Aorta (tissue), 5 donors: Measurements from ENCODE around the gene DDAH2. TPM values are rescaled to one million over a fixed set of nuclear protein-coding genes. Genes with fewer than 3 reads are reported as not detected.

ENCODE experiments used
- ATAC-seq: fragments of 200-7000 bp; cut with Tn5 transposase; one replicate; pipeline ENCODE4 v1.9.1; 2022; ENCODE audit warnings: moderate library complexity; ENCODE audit not compliant: low FRiP score
- DNase-seq, 2 donors: peaks; one replicate each; pipeline ENCODE4 v3.0.0-alpha.2; 2020
- H3K27ac ChIP-seq, 2 donors: one replicate each; pipeline ENCODE4 v1.5.1; 2013; ENCODE audit warnings: low read length in 2 of 2, mild to moderate bottlenecking in 2 of 2, moderate library complexity in 2 of 2, control low read depth in 1 of 2, inconsistent platforms in 1 of 2, low read depth in 1 of 2
- H3K27me3 ChIP-seq, 2 donors: one replicate each; pipeline ENCODE4 v1.6.1; 2013; ENCODE audit warnings: control low read depth in 1 of 2, low read length in 1 of 2, mild to moderate bottlenecking in 1 of 2, moderate library complexity in 1 of 2; ENCODE audit not compliant: insufficient read depth in 2 of 2, control insufficient read depth in 1 of 2
- H3K36me3 ChIP-seq, 2 donors: one replicate each; pipeline ENCODE4 v1.6.1; 2013; ENCODE audit warnings: control low read depth in 1 of 2, low read length in 1 of 2, mild to moderate bottlenecking in 1 of 2; ENCODE audit not compliant: insufficient read depth in 2 of 2, control insufficient read depth in 1 of 2
- H3K4me1 ChIP-seq, 2 donors: one replicate each; pipeline ENCODE4 v1.6.1; 2013; ENCODE audit warnings: low read length in 2 of 2, control low read depth in 1 of 2, mild to moderate bottlenecking in 1 of 2, moderate library complexity in 1 of 2; ENCODE audit not compliant: insufficient read depth in 2 of 2, control insufficient read depth in 1 of 2
- H3K4me3 ChIP-seq, 2 donors: one replicate each; pipeline ENCODE4 v1.5.1; 2013; ENCODE audit warnings: low read length in 2 of 2, control low read depth in 1 of 2, mild to moderate bottlenecking in 1 of 2
- H3K9me3 ChIP-seq: one replicate; pipeline ENCODE4 v1.6.1; 2013; ENCODE audit warnings: mild to moderate bottlenecking, low read length; ENCODE audit not compliant: control insufficient read depth
- WGBS, 2 donors: extraction: QIAGEN DNeasy Blood & Tissue Kit; methylation state at CpG; one replicate each; pipeline ENCODE4 v1.1.7; 2013; 5-methylcytosine and 5-hydroxymethylcytosine counted together
- intact Hi-C, 2 donors: fragments of 100-400 bp; cut with DNase I; formaldehyde crosslinking; loops; one replicate each; pipeline versions ENCODE4 v1.14.2 to v1.15.0; 2022
- polyA plus RNA-seq, 2 donors: library from polyadenylated mRNA; stranded (reverse); fragments of 200-250 nt; gene quantifications; one replicate each; pipeline ENCODE4 v1.2.3, GENCODE V29; 2013
- total RNA-seq, 2 donors: library from RNA; stranded (reverse); fragmentation: NEBNext Ultra II Directional; extraction: Animal tissue kit (Norgen Biotek cat#: 25700); gene quantifications; one replicate each; pipeline ENCODE4 v1.2.1, GENCODE V29; 2021
- donor health status: healthy with polysubstance abuse.
- donor health status: Bipolar disorder and iron deficiency.
- donor health status: DM: no; HTN: no; CAD: no.
- donor health status: DM: no; HTN: no; CAD: no.
- donor health status: DM: yes; HTN: yes; CAD: no.

The DDAH2 gene
- total and polyA plus RNA-seq, 4 donors = 118 to 189 (median 127) TPM

GRCh38 chr6:31730631-31731086 is 1.6 kb upstream of the DDAH2 start:
- DNase-seq = no peak
- H3K27me3 ChIP-seq = no peaks in the 10 kb centered on the region
- H3K4me3 ChIP-seq = no peak overlapping the region
- peaks cover 2 to 3% of the 10 kb centered on the region in 2 donors for H3K36me3 ChIP-seq
- ATAC-seq = no peak
- no peaks in the 10 kb centered on the region for H3K4me1 ChIP-seq
- 90 to 93% methylated on average over 11 of the region's 11 CpGs for WGBS, 2 donors
- no peaks in the 10 kb centered on the region for H3K9me3 ChIP-seq
- peak overlapping the region in 1 of 2 donors; percentile 33 for H3K27ac ChIP-seq
- intact Hi-C loops = loop anchor here in 1 of 2 donors (2.0 to 5.0 kb wide), 2 partner anchors 104 to 447 kb away; partner anchors contain the start of genes AGPAT1 and RNF5

- H3K4me1 ChIP-seq = no peaks in the 10 kb centered on the region
- H3K27me3 ChIP-seq = no peaks in the 10 kb centered on the region
- ATAC-seq = peak; percentile 94
- peak overlapping the region; percentile 83 to 92 for H3K4me3 ChIP-seq
- peak overlapping the region; percentile 88 to 92 for H3K27ac ChIP-seq
- no peaks in the 10 kb centered on the region for H3K9me3 ChIP-seq
- 1% methylated on average over 39 to 46 of the region's 46 CpGs for WGBS, 2 donors
- H3K36me3 ChIP-seq = peaks cover 2 to 3% of the 10 kb centered on the region in 2 donors
- peak; percentile 95 to 97 for DNase-seq
- intact Hi-C loops = loop anchor here in 1 of 2 donors (1.0 to 5.0 kb wide), 5 partner anchors 49 to 447 kb away; partner anchors contain the start of genes AGPAT1, HSPA1B, LY6G5C and RNF5
These were observed 1.0 kb upstream of the DDAH2 start for GRCh38 chr6:31729979-31730630.

GRCh38 chr6:31729515-31729978 is 448 bp upstream of the DDAH2 start:
- H3K9me3 ChIP-seq = no peaks in the 10 kb centered on the region
- WGBS, 2 donors = 0 to 1% methylated on average over 29 of the region's 29 CpGs
- H3K36me3 ChIP-seq = peaks cover 2 to 3% of the 10 kb centered on the region in 2 donors
- ATAC-seq (peak; percentile 93), DNase-seq (peak; percentile 96 to 97)
- H3K4me1 ChIP-seq = no peaks in the 10 kb centered on the region
- H3K27me3 ChIP-seq = no peaks in the 10 kb centered on the region
- peak overlapping the region; percentile 83 to 92 for H3K4me3 ChIP-seq
- peak overlapping the region; percentile 88 to 94 for H3K27ac ChIP-seq
- intact Hi-C loops = loop anchor here in 1 of 2 donors (1.0 to 5.0 kb wide), 3 partner anchors 49 to 223 kb away; partner anchors contain the start of genes HSPA1B and LY6G5C

GRCh38 chr6:31727717-31728671 is 1.1 kb downstream of the DDAH2 start:
- Histone ChIP-seq H3K9me3 (no peaks in the 10 kb centered on the region), H3K27me3 (no peaks in the 10 kb centered on the region), H3K4me1 (no peaks in the 10 kb centered on the region), H3K27ac (peak overlapping the region in 1 of 2 donors; percentile 94), H3K36me3 (peaks cover 0 to 2% of the 10 kb centered on the region in 2 donors), H3K4me3 (peak overlapping the region; percentile 83 to 92)
- peak; percentile 59 to 80 for DNase-seq
- ATAC-seq = no peak
- 48 to 51% methylated on average over 40 to 41 of the region's 41 CpGs for WGBS, 2 donors
- intact Hi-C loops = loop anchor here in 1 of 2 donors (2.0 to 5.0 kb wide), 2 partner anchors 47 to 224 kb away; partner anchors contain the start of gene LY6G5C

GRCh38 chr6:31727034-31727716 is 1.9 kb downstream of the DDAH2 start:
- no peak overlapping the region for H3K4me3 ChIP-seq
- ATAC-seq (no peak), DNase-seq (peak in 1 of 2 donors; percentile 75)
- H3K27ac ChIP-seq = no peak overlapping the region
- intact Hi-C loops = loop anchor here in 1 of 2 donors (5.0 kb wide), 1 partner anchor 225 kb away; no protein-coding TSS in a partner anchor
- WGBS, 2 donors = 73 to 77% methylated on average over 7 of the region's 7 CpGs
- no peaks in the 10 kb centered on the region for H3K4me1 ChIP-seq
- no peaks in the 10 kb centered on the region for H3K27me3 ChIP-seq
- H3K36me3 ChIP-seq = peaks cover 0 to 2% of the 10 kb centered on the region in 2 donors
- H3K9me3 ChIP-seq = no peaks in the 10 kb centered on the region

- Histone ChIP-seq H3K27me3 (no peaks in the 10 kb centered on the region), H3K4me1 (no peaks in the 10 kb centered on the region), H3K4me3 (no peak overlapping the region), H3K36me3 (peaks cover 0 to 2% of the 10 kb centered on the region in 2 donors), H3K27ac (no peak overlapping the region), H3K9me3 (no peaks in the 10 kb centered on the region)
- ATAC-seq = no peak
- intact Hi-C loops = loop anchor here in 1 of 2 donors (5.0 kb wide), 1 partner anchor 227 kb away; no protein-coding TSS in a partner anchor
- DNase-seq = no peak
- WGBS, 2 donors = 91% methylated on average over 12 of the region's 12 CpGs
These were observed 3.4 kb downstream of the DDAH2 start for GRCh38 chr6:31725502-31726350.

- no peak overlapping the region for H3K27ac ChIP-seq
- H3K4me1 ChIP-seq = no peaks in the 10 kb centered on the region
- DNase-seq (no peak), ATAC-seq (no peak)
- peaks cover 0 to 2% of the 10 kb centered on the region in 2 donors for H3K36me3 ChIP-seq
- H3K4me3 ChIP-seq = no peak overlapping the region
- no peaks in the 10 kb centered on the region for H3K27me3 ChIP-seq
- no peaks in the 10 kb centered on the region for H3K9me3 ChIP-seq
- intact Hi-C loops = no loop called here
- WGBS, 2 donors = 88 to 89% methylated on average over 25 of the region's 25 CpGs
These were observed 5.0 kb downstream of the DDAH2 start for GRCh38 chr6:31723980-31724691.
